ENCODE data around the gene EEA1.

DNA sequence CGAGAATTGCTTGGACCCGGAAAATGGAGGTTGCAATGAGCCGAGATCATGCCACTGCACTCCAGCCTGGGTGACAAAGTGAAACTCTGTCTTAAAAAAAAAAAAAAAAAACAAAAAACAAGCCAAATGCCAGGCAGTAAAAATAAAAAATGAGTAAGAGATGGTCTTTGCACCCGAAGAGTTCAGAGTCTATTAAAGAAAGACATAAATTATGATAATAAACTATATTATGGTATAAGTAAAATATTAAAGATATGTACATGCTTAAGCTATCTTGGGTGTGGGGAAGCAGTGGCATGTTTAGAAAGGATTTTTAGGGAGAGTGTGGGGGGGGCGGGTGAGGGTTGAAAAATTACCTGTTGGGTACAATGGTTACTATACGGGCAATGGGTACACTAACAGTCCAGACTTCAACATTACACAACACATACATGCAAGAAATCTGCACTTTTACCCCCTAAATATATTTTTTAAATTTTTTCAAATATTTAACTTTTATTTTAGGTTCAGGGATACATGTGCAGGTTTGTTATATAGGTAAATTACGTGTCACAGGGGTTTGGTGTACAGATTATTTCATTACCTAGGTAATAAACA lies 99.3 kb downstream of the EEA1 start:
- TF ChIP-seq POLR2A (IDR thresholded peaks at IDR 0.05; ENCODE audit: low read depth, low read length) (no peak), POLR2AphosphoS5 (IDR thresholded peaks at IDR 0.05; ENCODE audit: low read depth, low read length) (no peak), TAF1 (IDR thresholded peaks at IDR 0.05; ENCODE audit: low read depth, low read length) (no peak)
